NCI-H2171 treated with DMSO at 0.1 percent for 48 hours (cell line): ENCODE data around the gene VCP.

ENCODE experiments used
- DNase-seq: peaks from one replicate; lab custom pipeline; 2025; lab: John Stamatoyannopoulos, UW

The VCP gene

DNA sequence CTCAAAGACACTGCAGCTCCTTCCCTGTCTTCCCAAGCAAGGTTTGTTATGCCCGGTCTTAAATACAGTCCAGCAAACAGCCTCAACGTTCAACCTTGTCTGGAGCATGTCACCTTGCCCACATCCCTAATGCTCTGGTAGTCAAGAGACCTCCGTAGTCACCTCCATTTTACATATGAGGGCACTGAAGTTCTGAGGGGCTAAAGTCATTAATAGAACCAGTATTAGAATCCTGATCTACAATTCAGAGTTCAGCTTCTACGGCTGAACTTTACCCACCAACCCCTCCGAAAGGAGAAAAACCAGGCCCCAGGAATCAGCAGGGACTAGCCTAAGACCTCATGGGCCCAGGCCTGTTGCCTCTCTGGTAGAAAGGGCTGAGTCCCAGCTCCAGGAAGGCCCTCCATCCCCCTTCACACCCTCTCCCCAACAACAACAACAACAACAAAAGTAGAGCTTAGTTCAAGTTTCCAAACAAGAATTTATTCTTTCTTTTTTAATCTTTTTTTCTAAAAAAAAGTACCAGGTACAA lies 31.3 kb upstream of the VCP start:
- no peak for DNase-seq

DNA sequence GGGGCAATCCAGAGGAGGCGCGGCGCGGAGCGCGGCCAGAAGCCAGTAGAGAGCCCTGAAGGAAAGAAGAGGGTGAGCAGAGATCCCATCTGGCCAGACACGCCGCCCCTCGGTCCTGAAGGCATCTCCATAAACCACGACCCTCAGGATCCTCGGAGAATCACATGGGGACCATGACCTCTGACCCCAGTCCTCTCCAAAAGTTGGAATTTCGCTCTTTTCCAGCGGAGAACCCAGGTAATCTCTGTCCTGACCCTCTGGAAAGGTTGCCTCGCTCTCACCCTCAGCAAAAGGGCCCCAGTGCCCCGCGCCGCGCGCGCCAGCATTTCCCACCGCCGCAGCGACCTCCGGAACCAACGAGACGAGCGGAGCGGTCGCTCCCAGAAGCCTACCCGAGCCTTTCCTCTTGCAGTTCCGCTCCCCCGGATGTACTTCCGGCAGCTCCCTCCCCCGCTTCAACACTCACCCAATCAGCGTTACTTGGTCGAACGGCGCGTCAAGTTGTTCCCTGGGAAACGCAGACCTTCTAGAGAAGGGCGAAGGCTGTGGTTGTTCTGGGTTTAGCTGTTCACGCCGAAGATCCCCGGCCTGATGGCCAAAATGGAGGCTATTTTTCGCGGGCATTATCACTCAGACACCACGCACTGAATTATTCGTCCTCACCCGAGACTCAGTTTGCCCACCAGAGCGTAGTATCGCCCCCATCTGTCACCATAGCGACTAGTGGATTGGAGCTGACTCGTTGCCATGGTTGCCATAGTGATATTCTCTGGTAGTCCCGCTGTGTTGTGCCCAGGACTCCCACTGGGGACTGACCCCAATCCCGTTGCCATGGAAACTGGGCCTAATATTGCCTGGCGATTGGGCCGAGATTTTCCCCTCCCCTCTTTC lies 30.6 kb upstream of the VCP start, which contains the start of gene STOML2:
Gene STOML2, minus strand, starts transcription at position 363 of the 891 bp plus-strand sequence. Its CDS starts 37 bp downstream, at position 326.
- peak; percentile 89 for DNase-seq

- no peak for DNase-seq
These were observed 30.0 kb upstream of the VCP start for GRCh38 chr9:35102465-35102768.

DNA sequence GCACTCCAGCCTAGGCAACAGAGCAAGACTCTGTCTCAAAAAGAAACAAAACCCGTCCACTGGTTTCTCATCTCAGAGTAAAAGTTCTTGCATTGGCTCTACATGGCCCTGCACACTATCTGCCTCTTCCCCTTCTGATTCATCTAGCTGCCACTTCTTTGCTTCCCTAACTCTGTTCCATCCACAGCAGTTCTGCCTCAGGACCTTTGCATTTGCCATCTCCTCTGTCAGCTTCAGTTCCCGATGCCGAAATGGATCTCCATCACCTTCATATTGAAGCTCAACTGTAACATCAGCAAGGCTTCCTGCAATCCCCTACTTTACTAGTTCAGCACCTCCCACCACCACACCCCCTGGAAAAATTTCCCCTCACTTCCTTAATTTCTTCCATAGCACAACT lies 25.1 kb upstream of the VCP start:
- DNase-seq: no peak

DNA sequence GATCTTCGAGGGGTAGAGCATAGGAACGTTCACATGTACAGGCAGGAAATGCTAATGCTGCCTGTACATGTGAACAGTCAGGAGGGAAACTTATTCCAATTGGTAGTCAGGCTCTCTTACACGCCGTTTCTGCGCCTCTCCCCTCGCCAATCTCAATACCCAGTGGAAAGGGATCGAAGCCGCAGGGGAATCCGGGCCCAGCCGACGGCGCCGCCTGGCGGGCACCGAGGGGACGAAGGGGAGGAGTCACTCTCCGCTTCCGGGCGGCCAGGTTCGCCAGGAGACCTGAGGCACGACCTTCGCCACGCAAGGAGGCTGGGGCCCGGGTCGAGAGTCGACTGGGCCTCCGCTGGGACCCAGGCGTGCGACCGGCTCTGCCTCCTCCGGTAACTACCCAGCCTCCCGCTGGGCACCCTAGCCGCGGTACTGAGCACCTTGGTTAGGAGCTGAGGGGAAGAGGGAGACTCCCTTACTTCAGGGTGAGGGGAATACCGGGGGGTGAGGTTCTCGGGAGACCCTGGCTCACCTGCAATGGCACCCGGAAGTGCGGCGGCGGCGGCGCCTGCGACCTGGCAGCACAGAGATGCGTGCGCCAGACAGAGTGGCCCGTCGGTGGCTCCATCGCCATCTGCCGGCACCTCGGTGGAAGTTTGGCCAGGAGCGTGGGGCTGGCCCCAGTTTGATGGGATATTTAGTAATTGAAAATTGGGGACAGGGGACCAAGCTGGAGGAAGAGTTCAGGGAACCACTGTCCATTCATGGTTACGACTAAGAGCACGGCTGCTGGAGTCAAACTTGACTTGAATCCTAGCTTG lies 23.8 kb upstream of the VCP start, which contains the start of gene PIGO:
Gene PIGO, minus strand, starts transcription at position 557 of the 815 bp plus-strand sequence. CDS start 1,026 bp downstream, outside the sequence.
- peak; percentile 74 for DNase-seq

- no peak for DNase-seq
These were observed 19.1 kb upstream of the VCP start for GRCh38 chr9:35091536-35091935.

DNA sequence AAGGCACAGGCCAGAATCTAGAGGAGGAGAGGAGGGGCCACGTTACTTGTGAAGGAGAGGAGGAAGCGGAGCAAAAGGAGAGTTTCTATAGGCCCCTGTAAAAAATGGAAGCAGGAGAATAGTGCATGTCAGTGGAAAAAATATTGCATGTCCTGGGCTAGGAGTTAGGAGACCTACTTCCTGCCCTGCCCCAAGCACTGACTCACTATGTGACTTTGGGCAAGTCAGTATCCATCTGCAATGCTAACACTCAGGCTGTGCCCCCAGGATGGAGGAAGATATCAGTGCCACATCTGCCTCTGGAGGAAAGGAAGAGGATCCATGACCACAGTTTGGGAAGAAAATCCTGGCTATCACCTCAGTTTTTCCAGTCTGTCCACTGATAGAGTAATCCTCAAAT lies 17.0 kb upstream of the VCP start:
- no peak for DNase-seq

DNA sequence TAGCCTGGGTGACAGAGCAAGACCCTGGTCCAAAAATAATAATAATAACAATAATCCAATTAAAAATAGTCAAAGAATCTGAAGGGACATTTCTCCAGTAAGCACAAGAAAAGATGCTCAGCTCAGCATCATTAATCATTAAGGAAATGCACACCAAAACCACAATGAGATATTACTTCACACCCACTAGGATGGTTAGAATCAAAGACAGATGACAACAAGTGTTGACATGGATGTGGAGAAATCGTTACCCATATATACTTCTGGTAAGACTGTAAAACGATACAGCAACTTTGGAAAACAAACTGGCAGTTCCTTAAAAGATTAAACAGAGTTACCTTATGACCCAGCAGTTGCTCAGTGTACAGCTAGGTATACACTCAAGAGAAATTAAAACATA lies 12.7 kb upstream of the VCP start:
- no peak for DNase-seq

GRCh38 chr9:35079426-35080341 lies 7.3 kb upstream of the VCP start, which contains the start of gene FANCG:
TSS of gene FANCG (minus strand) at chr9:35079942. CDS start at chr9:35079524, 418 bp downstream.
- DNase-seq: peak; percentile 87

- DNase-seq: peak; percentile 3
These were observed 6.6 kb upstream of the VCP start for GRCh38 chr9:35079041-35079425.

GRCh38 chr9:35078066-35078465 lies 5.6 kb upstream of the VCP start:
- DNase-seq: no peak

DNA sequence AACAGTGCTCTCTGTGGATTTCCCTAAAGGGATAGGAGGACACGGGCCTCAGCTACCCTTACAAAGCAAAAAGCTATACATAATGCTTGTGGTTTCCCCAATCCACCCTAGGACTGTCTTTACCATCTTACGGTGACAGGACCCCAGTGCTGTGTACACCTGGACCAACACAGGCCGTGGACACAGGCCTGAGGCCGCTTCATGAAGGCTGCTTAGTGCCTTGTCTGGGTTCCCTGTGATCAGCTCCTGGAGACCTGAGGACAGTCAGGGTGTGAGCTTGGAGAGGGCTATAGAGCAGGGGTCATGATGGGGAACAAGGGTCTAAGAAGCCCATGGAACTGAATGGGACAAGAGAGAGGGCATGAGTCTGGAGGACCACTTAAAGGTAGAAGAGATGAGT lies 4.4 kb upstream of the VCP start:
- no peak for DNase-seq

DNA sequence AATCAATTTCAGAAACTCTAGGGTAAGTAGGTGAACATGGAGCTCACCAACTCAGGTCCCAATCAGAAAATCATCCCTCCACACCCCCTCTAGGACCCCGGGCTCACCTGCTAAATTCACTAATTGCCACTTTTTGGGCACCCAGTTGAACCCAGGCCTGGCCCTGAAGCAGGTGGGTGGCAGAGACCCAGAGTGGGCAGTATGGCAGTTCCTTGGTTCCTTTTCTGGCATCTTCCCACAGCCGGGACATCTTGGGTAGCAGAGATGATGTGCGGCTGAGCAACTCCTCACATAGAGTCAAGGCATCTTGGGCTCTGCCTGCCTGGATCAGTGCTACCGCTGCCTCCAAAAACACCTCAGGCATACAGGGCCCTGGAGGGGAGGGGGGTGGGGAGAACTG lies 2.9 kb upstream of the VCP start:
- no peak for DNase-seq

GRCh38 chr9:35074791-35075190 lies 2.4 kb upstream of the VCP start:
- DNase-seq: no peak

GRCh38 chr9:35074141-35074540 lies 1.7 kb upstream of the VCP start:
- no peak for DNase-seq

GRCh38 chr9:35073279-35073612 lies 821 bp upstream of the VCP start:
- no peak for DNase-seq

- DNase-seq: peak; percentile 55
These were observed 488 bp downstream of the VCP start for GRCh38 chr9:35071814-35072460.

DNA sequence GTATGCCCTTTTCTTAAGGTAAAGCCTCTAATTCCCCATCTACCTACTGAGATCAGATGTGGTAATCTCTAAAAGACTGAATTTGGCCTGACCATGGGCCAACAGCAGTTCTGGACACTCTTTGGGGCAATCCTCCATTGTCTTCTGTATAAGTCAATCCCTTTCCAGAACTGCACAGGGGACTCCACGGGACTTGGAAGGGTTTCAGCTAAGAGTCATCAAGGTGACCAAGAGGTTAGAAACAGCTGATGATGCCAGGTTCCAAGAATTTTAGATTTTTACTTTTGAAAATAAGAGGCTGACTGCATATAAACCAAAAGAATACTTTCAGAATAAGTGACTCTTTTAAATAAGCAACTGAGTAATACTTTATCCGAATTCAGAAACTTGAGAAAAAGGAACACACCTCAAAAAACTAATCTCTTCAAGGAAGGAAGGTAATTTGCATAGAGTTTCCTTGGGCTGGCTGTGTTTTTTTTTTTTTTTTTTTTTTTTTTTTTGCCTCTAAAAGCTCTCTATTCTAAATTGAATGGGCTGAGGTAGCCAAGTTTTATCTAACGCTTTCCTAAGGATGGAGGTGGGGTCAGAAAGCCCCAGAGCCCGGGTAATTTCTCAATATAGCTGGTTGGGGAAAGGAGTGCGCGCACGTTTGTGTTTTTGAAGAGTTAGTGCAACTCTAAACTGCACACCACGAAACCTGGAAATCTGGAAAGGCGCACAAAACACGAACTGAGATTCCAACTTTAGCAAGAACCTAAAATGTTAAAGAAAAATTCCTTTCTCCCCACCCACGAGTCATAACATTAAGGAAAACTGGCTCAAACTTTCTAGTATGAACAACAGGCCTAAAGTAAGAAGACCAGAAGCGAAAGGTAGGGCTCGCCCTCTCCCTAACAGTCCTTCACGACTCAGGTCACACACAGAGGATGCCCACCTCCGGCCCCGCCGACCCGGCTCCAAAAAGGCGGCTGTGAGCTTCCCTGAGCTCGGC lies 1.3 kb downstream of the VCP start:
- DNase-seq: no peak

DNA sequence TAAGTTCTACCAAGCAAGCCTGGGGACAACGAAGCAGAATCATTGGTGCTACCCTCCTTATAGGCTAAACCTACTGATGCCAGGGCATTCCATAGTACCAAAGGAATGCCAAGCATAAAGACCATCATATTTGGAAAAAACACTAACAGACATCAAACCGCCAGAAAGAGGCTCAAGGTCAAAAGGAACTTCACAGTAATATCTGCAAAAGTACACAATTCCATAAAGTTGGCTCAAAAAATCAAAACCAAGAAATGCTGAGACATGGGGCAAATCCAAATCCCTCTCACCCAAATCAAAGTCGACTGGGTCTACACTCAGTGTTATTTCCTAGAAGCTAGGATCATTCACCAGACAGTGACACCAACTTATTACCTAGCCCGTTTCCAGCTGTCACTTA lies 3.4 kb downstream of the VCP start:
- DNase-seq: no peak

DNA sequence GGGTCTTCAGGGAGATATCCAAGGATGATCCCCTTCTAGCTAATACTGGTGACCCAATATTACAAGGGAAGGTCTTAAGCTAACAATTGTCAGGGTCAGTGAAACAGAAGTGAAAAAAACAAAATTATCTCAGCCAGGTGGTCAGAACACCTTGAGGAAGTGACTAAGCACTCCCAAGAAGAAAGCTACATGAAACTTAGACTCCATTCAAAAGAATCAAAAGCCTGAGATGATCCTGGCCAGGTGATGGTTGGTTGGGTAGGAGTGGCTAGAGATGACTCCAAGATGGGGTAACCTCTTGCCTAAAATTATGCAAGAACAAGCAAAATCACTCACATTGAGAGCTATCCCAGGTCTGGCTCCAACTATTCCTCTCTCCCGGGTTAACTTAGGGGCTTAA lies 5.4 kb downstream of the VCP start:
- no peak for DNase-seq
